KG1 (cell line): ENCODE measurements around the gene OGT.
"Not testable (repeated sequence)": the region's sequence is repeated elsewhere in the genome, so short reads cannot be mapped to it uniquely, and the experiment has no call there.

Experiments
- DNase-seq: peaks from one replicate; lab custom pipeline; 2025; lab: John Stamatoyannopoulos, UW

OGT gene

DNA sequence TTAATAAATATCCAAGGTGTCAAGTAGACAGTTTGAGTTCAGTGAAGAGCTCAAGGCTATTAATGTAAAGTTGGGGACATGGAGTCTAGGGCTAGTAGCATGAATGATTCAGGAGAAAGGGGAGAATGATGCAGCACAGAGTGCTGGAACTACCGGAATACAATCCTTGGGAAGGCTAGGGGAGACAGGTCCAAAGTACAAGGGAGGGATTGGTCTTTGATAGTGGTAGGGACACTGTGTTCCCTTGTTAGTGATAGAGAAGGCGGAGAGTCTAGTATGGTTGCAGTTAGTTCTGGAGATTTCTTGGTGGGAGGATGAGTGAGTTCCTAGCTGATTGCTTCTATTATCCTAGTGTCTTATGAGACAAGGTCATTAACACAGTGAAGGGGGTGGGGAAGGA is 54.0 kb downstream of the OGT start:
- no peak for DNase-seq

DNA sequence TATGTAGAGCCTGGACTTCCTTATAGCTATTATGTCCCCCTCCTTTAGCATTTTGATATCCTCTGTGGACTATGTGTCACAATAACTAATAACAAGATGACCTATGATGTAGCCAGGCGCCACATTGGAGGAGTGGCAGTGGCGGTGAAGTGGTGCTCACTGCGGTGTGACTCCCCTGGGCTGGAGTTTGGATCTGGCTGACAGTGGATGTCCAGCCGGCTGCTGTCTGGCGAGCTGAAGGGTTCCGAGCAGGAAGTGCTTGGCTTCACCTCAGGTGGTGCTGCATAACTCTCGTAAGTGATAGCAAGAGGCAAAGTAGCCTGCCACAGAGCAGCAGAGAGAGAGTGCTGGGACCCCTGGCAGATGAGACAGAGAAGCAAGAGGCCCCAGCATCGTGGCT is 60.3 kb downstream of the OGT start:
- not testable (repeated sequence) for DNase-seq

DNA sequence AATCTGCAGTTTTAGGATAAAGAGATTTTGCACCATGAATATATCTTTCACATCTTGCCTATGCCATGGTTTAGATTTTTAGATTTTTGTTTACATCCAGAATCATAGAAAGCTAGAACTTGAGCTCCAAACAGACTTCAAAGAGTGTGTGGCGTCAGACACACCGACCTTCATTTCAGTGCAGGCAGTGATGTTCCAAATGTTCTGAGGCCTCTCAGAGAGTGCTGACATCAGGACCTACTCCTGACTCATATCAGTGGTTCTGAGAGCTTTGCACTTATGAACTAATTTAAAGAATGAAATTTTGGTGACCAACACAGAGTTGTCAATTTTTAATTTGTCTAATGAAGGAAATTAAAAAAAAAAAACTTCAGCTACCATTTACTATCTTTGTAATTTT is 67.1 kb downstream of the OGT start:
- no peak for DNase-seq

DNA sequence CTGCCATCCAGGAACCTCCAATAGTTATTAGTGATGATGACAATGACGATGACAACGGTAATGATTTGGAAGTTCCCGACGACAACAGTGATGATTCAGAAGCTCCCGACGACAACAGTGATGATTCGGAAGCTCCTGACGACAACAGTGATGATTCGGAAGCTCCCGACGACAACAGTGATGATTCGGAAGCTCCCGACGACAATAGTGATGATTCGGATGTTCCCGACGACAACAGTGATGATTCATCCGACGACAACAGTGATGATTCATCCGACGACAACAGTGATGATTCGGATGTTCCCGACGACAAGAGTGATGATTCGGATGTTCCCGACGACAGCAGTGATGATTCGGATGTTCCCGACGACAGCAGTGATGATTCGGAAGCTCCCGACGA is 70.7 kb downstream of the OGT start:
- DNase-seq = no peak

DNA sequence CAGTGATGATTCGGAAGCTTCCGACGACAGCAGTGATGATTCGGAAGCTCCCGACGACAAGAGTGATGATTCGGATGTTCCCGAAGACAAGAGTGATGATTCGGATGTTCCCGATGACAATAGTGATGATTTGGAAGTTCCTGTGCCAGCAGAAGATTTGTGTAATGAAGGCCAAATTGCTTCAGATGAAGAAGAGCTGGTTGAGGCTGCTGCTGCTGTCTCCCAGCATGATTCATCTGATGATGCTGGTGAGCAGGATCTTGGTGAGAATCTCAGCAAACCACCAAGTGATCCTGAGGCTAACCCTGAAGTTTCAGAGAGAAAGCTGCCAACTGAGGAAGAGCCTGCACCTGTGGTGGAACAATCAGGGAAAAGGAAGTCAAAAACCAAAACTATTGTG is 71.2 kb downstream of the OGT start:
- no peak for DNase-seq

DNA sequence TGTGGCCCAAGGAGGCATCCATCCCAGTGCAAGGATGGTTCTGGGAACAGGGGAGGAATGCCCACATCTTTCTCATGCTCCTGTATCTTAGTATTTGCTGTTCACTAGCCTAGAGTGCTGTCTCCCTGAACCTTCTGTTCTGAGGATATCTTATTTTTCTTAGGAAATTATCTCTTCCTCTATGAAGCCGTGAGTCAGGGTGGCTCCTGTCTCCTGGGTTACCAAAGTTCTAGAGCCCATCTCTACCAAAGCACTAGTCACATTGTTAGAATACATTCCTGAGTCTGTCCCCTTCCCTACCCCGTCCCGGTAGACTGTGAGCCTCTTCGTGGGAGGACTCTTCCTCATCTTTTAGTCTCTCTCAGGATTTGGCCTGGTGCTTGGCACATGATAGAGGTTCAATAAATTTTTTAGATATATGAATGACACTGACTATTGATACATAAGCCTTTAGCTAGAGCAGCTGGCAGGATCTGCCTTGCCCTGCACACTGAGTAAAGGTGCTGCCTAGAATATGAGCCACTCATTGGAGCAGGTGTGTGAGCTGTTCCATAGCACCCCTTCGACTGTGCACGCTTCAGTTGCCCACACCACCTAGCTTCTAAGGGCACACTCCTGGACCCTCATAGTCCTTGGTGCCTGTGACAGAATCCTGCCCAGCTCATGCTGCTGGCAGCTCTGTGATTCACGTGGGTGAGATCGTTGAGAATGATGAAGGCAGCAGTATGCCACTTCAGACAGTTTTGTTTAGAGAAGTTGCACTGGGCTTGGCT is 72.1 kb downstream of the OGT start:
- DNase-seq = no peak

DNA sequence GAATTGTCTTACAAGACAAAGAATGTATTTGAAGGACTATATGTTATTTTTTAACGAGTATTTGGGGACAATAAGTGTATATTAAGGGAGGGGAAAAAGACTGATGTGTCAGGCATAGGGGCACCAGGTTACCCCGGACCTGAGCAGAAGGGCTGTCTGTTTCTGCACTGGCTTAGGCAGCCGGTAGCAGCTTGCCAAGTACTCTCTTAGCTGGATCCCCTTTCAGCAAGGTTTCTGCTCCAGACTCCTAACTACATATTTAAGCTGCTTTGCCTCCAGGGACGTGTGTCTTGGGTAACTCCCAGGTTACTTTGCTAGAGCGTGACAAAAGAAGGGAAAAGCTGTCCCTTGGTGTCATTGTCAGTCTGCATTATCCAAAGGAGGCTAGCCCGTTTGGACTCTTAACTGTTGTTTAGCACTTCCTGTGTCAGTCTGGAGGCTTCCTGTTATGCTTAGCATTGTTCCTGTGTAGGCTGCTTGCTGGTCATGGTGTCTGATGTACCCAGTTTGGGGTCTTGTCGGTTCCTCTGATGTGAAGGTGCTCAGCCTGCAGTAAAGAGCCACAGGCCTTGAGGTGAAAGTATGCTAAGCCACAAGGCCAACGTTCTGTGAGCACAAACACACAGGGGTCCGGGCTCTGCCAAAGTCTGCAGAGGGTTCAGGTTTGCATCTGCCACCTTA is 73.8 kb downstream of the OGT start:
- DNase-seq = no peak

DNA sequence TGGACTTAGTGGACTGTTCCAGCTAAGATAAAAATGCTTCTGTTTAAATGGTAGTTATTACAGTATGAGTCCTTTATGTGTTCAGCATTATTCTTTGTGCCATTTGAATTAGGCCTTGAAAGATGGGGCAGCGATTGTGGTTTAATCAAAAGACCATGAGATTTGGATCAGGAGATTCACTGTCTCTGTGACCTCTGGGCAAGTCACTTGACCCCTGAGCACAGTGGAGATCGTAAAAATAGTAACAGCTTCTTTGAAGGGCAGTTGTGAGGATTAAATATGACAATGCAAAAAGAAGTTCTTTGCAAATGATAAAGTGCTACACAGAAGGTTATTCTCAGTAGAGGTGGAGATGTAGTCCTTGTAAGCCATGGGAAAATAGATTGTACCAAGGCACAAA is 74.6 kb downstream of the OGT start:
- no peak for DNase-seq

DNA sequence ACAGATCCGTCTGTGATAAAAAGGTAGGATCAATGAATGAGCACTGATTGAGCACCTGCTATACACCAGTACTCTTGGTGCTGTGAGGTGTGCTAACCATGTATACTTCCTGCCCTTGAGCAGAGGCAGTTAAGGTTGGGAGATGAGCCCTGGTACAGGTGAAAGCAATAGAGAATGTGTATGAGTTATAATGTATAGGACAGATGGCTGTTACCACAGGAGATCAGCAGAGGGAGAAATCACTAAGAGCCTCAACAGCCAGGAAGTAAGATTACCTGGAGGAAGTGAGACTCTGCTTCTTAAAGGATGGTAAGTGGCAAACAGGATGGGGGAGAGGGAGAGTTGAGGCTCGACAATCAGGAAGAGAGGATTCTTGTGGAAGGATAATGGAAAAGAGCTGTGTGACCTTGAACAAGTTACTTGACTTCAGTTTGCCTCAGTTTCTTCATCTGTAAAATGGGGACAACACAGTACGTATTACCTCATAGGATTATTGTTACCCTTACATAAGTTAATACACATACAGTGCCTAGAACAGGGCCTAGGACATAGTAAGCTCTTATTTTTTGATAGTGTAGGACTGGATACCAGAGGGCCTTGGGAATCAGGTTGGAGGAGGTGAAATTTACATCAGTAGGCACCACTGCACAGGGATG is 76.3 kb downstream of the OGT start:
- DNase-seq = no peak

DNA sequence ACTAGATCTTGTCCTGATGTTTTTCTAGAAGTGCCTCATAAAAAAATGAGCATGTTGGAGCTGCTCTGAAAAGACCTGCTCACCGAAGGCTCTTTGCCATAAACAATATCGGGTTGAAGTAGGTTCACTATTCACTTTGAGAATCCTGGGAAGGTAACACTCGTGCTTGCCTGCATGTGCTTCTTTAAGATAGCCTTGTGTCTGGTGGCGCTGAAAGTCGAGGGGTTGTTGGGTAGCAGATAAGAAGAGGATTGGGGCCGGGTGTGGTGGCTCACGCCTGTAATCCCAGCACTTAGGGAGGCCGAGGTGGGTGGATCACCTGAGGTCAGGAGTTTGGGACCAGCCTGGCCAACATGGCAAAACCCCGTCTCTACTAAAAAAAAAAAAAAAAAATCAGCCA is 78.8 kb downstream of the OGT start:
- DNase-seq = not testable (repeated sequence)

DNA sequence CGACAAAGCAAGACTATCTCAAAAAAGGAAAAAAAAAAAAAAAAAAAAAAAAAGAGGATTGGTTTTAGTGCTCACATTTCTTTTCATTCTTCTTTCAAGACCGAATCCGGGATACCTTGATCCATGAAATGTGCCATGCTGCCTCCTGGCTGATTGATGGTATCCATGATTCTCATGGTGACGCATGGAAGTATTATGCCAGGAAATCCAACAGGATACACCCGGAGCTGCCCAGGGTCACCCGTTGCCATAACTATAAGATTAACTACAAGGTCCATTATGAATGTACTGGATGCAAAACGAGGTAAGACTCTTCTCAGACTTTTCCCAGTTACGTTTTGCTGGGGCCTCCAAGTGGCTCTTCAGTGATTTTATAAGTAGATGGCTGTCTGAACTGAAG is 79.4 kb downstream of the OGT start:
- DNase-seq = no peak

DNA sequence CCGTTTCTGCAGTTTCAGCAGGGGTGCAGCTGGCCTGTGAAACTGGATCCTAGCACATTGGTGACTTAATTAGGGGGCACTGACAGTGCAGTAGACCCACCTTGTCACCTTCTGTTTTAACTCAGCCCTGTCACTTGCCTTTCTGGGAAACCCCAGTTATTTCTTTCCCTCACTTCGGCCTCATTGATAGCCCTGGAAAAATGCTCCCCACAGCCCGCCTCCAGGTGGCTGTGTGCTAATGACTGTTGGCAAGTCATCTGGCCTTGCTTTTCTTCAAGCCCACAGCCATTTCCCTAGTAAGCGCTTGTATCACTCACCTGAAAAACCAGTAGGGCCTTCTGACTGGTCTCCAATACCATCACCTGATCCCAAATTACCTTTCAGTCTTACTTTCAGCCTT is 82.2 kb downstream of the OGT start:
- DNase-seq = no peak

DNA sequence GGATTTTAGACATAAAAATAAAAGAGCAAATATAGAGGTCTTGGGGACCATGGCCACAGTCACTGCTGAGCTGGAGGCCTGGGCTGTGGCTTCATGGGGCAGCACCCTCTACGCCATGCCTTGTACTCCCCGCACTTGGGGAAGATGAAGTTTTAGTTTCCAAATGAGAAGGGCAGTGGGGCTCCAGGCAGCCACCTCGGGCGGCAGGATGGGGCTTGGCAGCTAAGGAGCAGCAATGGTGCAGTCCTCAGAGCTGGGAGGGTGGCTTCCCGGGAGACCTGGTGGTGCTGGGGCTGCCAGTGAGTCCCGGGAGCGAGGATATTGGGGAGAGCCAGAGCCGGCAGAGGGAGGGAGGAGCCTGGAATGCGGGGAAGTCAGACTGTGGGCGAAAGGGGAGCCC is 83.0 kb downstream of the OGT start:
- DNase-seq = no peak

DNA sequence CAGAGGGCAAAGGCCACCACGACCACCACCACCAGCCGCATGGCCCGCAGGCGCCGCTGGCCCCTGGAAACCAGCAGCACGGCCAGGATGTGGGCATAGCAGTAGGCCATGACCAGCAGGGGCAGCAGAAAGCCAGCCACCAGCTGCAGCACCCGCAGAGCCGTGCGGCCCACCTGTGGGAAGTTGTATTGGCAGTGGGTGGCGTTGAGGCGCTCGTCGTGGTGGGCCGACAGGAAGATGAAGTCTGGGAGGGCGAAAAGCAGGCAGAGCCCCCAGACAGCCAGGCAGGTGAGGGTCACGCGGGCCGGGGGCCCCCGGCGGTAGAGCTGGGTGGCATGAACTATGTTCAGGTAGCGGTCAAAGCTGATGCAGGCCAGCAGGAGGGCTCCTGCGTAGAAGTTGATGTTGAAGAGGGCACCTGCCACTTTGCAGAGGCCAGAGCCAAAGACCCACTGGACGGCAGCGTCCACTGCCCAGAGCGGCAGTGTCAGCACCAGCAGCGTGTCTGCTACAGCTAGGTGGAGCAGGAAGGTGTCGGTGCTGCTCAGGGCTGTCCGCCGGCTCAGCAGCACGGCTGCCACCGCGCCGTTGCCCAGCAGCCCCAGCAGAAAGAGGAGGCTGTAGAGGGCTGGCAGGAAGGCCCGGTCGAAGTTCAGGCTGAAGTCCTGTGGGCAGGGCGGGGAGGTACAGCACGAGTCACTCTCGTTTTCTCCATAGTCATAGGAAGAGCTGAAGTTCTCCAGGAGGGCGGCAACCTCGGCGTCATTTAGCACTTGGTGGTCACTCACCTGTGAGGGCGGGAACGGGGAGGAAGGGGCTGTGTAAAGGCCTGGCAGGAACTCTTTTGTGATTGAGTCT is 84.0 kb downstream of the OGT start:
- DNase-seq = no peak

DNA sequence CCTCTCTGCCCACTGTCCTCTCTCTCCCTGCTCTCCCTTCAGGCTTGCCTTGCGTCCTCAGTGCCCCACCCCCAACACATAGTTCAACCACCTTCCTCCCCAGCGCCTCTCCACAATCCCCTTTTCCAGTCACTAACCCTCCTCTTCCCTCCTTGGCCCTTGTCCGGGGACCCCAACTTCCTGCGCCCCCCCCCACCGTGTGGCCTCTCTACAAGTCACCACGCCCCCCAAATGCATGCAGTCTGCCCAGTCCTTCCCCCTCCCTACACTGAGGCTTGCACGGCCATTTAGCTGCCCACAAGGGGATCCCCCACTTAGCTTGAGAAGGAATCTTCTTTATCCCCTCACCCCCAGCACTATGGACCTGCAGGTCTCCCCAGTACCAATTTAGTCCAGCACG is 84.8 kb downstream of the OGT start:
- no peak for DNase-seq

DNA sequence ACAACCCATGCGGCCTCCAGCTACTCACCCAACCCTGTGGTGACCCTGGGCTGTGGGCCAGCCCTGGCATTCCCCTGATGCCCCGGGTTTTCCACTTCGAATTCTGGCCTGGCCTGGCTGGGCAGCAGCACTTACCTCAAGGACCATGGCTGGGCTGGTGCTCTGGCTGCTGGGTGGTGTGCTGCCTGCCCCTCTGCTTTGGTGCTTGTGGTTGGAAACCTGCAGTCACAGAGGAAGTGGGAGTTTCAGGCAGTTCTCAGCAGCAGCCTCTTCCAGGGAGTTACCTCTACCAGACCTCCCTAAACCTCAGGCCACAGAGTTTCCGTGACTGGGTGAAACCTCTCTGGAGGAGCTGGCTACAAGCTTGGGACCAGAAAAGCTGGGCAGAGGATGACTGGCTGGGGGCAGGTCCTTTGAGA is 85.4 kb downstream of the OGT start, which contains the start of gene CXCR3:
CXCR3 (minus strand) TSS at position 209 of the 419 bp plus-strand sequence; CDS start at position 147, 62 bp downstream.
- DNase-seq = peak; percentile 9

DNA sequence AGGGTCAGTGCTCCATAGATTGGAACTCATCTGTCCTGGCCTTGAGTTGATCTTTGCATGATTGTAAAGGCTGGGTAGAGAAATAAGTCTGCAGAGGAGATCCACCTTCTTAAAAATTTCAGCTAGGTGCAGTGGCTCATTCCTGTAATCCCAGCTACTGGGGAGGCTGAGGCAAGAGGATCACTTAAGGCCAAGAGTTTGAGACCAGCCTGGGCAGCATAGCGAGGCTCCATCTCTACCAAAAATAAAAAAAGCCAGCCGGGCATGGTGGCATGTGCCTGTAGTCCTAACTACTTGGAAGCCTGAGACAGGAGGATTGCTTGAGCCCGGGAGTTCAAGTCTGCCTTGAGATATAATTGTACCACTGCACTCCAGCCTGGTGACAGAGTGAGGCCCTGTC is 85.9 kb downstream of the OGT start:
- no peak for DNase-seq

DNA sequence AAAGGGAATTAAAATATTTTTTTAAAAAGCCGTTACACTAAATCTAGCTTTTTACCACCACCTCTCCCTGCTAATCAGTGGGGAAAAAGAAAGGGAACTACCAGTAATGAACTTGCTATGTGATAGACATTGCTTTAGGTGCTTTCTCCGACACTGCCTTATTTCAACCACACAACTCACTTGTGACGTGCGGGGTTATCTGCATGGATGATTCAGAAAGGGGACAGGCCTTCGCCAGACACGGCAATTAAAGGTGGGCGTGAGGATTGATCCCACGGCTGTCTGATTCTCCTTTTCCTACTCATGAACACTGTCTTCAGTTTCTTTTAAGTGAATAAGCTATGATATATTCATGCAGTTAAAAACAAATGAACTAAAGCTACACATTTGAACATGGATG is 86.3 kb downstream of the OGT start:
- no peak for DNase-seq

DNA sequence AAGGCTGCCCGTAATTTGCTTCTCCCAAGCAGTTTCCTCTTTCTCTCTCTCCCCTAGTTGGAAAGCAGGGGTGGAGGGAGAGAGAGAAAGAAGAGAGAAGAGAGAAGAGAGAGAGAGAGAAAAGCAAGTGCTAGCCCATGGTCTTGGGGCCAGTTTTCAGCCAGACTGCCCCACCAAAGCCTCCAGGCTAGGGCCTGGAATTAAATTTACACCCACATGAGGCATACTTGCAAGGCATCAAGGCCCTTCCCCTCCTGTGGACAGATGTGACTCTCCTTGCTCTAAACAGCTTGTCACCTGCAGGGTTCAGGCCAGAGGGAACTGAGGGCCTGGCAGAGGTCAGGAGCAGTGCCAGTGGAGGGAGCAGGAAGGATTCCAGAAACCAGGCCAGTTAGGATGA is 87.1 kb downstream of the OGT start:
- no peak for DNase-seq

DNA sequence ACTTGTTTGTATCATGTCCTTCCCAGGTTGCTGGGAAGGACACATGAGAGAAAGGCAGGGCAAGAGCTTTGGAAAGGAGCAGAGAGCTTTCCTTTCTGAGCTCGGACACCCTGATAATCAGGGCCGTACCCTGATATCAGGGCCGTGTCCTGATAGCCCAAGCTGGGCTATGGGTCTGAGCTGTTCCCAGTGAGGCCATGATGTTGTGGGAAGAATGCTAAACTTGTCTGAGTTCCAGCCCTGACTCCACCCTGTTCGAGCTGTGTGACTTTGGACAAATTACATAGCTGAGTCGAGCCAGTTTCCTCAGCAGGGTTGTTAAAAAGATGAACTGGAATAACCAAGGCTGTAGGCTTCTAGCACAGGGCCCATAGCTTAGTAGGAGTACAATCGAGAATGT is 88.7 kb downstream of the OGT start:
- no peak for DNase-seq

DNA sequence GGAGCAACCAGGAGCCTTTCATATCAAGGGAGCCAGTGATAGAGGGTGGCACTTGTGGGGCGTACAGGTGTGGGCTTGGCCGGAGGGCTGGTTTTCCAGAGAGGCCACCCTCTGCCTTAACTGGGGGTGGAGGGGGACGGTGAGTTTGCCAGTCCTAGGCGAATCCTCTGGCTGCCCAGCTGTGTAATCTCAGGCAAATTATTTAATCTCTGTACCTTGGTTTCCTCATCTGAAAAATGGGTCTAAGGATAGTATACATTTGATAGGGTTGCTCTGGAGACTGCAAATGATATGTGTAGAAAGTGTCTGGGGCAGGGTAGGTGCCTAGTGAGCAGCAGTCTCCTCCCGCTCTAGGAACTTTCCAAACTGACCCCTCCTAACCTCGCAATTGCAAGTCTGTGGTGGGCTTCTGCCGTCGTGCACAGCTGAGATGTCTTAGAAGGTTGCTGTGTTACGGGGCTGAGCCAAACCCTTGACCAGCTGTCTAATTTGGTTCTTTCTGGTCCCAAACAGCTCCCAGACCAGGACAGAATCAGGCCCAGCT is 89.2 kb downstream of the OGT start:
- no peak for DNase-seq
